Stimulated activated naive B cell treated with anti-CD40 and anti-IgM and Interleukin-4, amounts not matched to agents 10 μg/mL and 1 μg/mL and 100 μg/mL, for 72 hours (primary cell): ENCODE data around the gene RAP1GAP2.
"Not testable (repeated sequence)": the region's sequence is repeated elsewhere in the genome, so short reads cannot be mapped to it uniquely, and the experiment has no call there.

ENCODE experiments used
- ATAC-seq, 2 donors: fragments of 150-1000 bp; cut with Tn5 transposase; replicated peaks; 2 replicates each; pipeline ENCODE4 v1.10.0; 2021; ENCODE audit warnings: moderate library complexity in 1 of 2
- DNase-seq: peaks from one replicate; pipeline ENCODE4 v3.0.0; 2021
- H3K27ac Mint-ChIP-seq: one replicate; pipeline ENCODE4 v1.8.0; 2022; ENCODE audit warnings: mild to moderate bottlenecking, mixed read lengths
- H3K27me3 Mint-ChIP-seq, 2 donors: one replicate each; pipeline ENCODE4 v1.8.0; 2022; ENCODE audit warnings: mixed read lengths in 2 of 2
- H3K36me3 Mint-ChIP-seq, 2 donors: one replicate each; pipeline ENCODE4 v1.8.0; 2022; ENCODE audit warnings: mixed read lengths in 2 of 2, mild to moderate bottlenecking in 1 of 2
- H3K4me1 Mint-ChIP-seq, 2 donors: one replicate each; pipeline ENCODE4 v1.8.0; 2022; ENCODE audit warnings: mixed read lengths in 2 of 2, mild to moderate bottlenecking in 1 of 2
- H3K4me3 Mint-ChIP-seq, 2 donors: one replicate each; pipeline ENCODE4 v1.8.0; 2022; ENCODE audit warnings: mild to moderate bottlenecking in 2 of 2, mixed read lengths in 2 of 2, moderate library complexity in 1 of 2
- H3K9me3 Mint-ChIP-seq, 2 donors: one replicate each; pipeline ENCODE4 v1.8.0; 2022; ENCODE audit warnings: mixed read lengths in 2 of 2, mild to moderate bottlenecking in 1 of 2

RAP1GAP2 gene

DNA sequence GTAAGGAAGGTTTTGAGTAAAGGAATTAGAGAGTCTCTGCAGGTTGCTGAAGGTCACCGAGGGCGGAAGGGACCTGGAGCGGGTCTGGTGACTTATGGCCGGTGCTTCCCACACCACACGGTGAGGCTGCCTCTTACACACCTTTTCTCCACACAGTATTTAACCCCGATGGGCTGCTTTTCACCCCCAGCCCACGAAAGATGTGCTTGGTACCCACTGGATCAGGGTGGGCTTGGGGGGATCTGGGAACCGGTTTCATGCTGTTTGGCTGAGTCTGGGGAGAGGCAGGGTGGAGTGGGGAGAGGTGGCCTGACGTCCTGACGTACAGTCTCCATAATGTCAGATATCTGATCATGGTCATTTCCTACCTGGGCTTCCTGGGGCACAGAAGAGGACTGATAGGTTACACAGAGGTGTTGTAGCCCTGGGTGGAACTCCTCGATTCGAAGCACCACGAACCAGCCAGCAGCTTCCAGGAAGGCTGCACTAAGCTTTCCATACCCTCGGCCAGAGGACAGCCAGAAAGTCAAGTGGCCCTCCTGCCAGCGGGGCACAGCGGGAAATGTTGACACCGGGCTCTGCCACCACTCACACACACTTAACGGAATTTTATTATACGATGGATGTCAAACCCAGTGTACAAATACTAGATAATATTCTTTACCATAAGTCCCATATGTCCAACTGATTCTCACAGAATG, 233.1 kb downstream of the RAP1GAP2 start:
- no peaks in the 10 kb centered on the region for H3K27me3 Mint-ChIP-seq
- no peak overlapping the region for H3K4me3 Mint-ChIP-seq
- DNase-seq (no peak), ATAC-seq (no peak)
- H3K9me3 Mint-ChIP-seq, result no peaks in the 10 kb centered on the region
- H3K4me1 Mint-ChIP-seq, result no peaks in the 10 kb centered on the region
- H3K36me3 Mint-ChIP-seq, result peaks cover 10 to 20% of the 10 kb centered on the region in 2 donors
- no peak overlapping the region for H3K27ac Mint-ChIP-seq

DNA sequence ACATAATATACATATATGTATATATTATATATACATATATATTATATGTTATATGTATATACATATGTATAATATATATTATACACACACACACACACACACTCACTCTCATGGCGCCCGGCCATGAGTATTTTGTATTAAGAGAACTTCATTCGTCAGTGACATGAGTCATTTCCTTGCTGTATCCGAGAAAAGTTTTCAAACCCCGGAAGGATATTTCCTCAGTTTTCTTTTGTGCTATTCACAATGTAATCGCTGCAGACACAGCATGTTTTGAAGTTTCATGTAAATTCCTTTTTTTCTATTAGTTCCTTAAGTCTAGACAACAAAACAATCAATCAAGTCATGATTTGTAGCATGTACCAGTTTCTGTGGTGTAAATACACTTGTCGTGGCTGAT, 233.9 kb downstream of the RAP1GAP2 start:
- DNase-seq, result no peak
- no peaks in the 10 kb centered on the region for H3K9me3 Mint-ChIP-seq
- H3K36me3 Mint-ChIP-seq, result peaks cover 8 to 15% of the 10 kb centered on the region in 2 donors
- no peaks in the 10 kb centered on the region for H3K4me1 Mint-ChIP-seq
- no peaks in the 10 kb centered on the region for H3K27me3 Mint-ChIP-seq
- ATAC-seq, result no peak
- no peak overlapping the region for H3K4me3 Mint-ChIP-seq
- no peak overlapping the region for H3K27ac Mint-ChIP-seq

DNA sequence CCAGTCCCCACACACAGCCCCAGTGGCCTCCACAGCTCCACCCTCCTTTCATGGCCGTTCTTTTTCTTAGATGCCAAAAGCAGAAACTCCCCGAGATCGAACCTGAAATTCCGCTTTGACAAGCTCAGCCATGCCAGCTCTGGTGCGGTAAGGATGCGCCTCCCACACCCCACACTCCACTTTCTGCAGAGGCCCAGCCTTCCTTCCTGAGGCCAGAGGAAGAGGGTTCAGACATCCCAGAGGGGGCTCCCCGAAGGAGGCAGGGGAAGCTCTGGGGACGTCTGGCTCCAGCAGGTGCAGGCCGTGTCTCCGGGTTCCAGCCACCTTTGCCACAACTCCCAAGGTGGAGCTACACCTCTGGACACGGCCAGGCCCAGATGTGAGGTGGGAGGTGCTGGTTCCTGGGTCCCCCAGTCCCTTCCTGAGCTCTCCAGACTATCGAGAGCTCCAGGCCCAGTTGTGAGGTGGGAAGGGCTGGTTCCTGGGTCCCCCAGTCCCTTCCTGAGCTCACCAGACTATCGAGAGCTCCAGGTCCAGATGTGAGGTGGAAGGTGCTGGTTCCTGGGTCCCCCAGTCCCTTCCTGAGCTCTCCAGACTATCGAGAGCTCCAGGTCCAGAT, 234.7 kb downstream of the RAP1GAP2 start:
- not testable (repeated sequence) for ATAC-seq, H3K4me3 Mint-ChIP-seq, H3K27ac Mint-ChIP-seq, H3K4me1 Mint-ChIP-seq, DNase-seq, H3K27me3 Mint-ChIP-seq, H3K9me3 Mint-ChIP-seq
- H3K36me3 Mint-ChIP-seq, result peaks cover 8 to 19% of the 10 kb centered on the region in 2 donors

DNA sequence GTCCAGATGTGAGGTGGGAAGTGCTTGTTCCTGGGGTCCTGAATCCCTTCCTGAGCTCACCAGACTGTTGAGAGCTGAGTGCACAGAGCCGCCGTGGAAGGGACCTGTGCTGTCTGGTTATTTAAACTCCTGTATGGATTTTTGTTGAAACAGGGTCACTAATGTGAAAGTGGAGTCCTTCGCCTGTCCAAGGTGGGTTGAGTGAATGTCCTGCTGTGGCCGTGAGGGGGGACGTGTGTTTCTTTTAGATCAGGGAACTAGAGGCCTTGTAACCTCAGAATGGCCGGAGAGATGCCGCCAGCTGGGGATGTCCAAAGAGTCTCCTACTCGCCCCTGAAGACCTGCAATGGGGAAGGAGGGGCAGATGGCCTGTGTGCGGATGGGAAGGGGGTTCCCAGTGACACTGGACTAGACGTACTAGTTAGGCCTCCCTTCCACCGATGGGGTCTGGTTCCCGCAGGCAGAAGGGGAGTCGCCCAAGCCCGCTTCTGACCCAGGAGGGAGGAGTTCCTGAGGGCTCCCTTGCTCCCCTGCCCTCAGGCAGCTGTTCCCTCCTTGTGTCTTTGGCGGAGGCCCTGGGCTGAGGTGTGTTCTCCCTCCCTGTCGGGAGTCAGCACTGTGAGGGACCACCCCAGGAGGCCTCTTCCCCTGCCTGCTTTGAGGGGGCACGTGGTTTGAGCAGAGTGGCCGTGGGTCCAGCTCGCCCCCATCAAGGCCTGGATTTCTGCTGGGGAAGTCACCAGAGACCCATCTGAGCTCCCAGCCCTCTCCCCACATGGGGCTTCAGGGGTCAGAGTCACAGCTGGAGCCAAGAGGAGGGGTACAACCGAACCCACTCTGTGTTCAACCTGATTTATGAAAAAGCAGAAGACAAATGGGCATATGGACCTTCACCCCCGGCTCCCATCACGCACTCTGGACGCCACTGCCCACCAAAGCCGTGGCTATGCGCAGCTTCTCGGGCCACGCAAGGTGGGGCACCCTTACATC, 236.3 kb downstream of the RAP1GAP2 start:
- H3K27ac Mint-ChIP-seq, result no peak overlapping the region
- DNase-seq (no peak), ATAC-seq (no peak)
- no peak overlapping the region for H3K4me3 Mint-ChIP-seq
- H3K4me1 Mint-ChIP-seq, result no peaks in the 10 kb centered on the region
- no peaks in the 10 kb centered on the region for H3K9me3 Mint-ChIP-seq
- H3K27me3 Mint-ChIP-seq, result no peaks in the 10 kb centered on the region
- peaks cover 6 to 9% of the 10 kb centered on the region in 2 donors for H3K36me3 Mint-ChIP-seq

DNA sequence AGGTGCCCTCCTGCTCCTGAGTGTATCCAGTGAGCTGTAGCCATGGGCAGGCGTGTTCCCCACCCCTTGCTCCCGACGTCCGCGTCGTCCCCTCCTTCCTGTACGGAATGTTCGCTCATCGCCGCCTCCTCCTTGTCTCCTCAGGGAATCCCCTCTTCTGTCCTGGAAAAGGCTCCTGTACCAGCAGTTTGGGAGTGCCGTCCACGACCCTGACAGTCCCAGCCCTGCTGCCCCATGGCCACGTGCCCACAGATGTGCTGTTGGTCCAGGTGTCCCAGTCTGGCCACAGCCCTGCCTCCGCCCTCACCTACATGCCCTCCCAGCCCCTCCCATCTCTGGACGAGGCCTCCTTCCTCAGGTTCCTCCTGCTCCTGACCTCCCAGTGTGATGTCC, 237.0 kb downstream of the RAP1GAP2 start:
- no peaks in the 10 kb centered on the region for H3K9me3 Mint-ChIP-seq
- no peaks in the 10 kb centered on the region for H3K27me3 Mint-ChIP-seq

DNA sequence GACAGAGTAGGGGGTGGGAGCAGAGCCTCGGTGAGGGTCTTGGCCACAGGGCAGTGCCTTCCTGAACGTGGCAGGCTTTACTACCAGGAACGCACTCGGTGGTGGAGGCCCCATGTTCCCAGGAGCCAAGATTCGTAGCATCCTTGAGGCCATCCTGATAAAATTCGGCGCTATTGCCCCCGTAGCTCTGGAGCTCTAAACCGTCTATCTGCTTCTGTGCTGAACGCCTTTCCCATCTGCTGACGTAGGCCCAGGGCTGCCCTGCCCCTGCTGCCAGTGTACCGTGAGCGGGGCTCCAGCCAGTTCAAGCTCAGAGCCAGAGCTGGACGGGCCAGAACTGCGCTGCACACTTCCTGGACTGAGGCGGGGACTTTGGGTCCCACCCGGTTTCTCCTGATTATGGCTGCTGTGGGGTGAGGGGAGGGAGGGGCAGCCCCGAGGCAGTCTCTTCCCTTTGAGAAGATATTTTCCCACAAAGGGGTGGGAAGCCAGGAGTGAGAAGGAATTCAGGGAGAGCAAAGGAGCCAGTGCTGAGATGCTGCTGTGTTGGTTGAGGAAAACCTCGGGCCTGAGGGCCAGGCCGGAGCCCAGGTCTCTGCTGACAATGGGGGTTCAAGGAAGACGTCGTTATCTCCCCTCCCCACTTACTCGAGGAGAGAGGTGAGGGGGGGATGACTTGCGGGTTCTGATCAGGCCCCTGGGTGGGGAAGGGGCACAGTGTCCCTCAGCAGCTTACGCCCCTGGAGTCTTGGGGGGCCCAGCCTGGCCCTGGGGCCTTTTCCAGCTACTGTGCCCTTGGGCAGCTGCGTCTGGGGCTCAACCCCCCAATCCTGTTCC, 237.7 kb downstream of the RAP1GAP2 start:
- Mint-ChIP-seq H3K9me3 (no peaks in the 10 kb centered on the region), H3K36me3 (peaks cover 3 to 4% of the 10 kb centered on the region in 2 donors), H3K27ac (peak overlapping the region; percentile 65), H3K4me1 (peaks cover 2% of the 10 kb centered on the region in 2 donors), H3K27me3 (peaks cover 2 to 3% of the 10 kb centered on the region in 2 donors), H3K4me3 (no peak overlapping the region)
- DNase-seq (no peak), ATAC-seq (no peak)

More for the DNA sequence above, 237.0 kb downstream of the RAP1GAP2 start:
- Mint-ChIP-seq H3K4me3 (no peak overlapping the region), H3K36me3 (peaks cover 5 to 6% of the 10 kb centered on the region in 2 donors), H3K27ac (no peak overlapping the region), H3K4me1 (no peaks in the 10 kb centered on the region)
- no peak for DNase-seq
- no peak for ATAC-seq

DNA sequence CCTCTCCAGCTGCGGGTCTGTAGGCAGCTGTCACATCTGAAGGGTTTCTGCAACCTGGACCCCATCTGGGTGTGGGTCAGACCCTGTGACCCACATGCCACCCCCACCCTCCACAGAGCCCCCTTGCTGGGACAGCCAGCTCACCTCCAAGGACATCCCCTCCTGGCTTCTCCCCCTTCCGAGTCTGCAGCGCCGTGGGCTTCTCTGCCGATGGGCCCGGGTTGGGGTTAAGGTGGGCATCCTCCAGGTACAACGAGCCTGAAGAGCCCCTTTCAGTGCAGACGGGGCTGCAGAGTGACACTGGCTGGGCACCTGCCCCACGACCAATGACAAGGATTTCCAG, 238.3 kb downstream of the RAP1GAP2 start:
- Mint-ChIP-seq H3K4me1 (peaks cover 5 to 8% of the 10 kb centered on the region in 2 donors), H3K36me3 (peaks cover 1 to 4% of the 10 kb centered on the region in 2 donors), H3K27ac (no peak overlapping the region), H3K4me3 (no peak overlapping the region), H3K27me3 (peaks cover 5 to 7% of the 10 kb centered on the region in 2 donors), H3K9me3 (no peaks in the 10 kb centered on the region)
- ATAC-seq, result no peak
- DNase-seq, result no peak

DNA sequence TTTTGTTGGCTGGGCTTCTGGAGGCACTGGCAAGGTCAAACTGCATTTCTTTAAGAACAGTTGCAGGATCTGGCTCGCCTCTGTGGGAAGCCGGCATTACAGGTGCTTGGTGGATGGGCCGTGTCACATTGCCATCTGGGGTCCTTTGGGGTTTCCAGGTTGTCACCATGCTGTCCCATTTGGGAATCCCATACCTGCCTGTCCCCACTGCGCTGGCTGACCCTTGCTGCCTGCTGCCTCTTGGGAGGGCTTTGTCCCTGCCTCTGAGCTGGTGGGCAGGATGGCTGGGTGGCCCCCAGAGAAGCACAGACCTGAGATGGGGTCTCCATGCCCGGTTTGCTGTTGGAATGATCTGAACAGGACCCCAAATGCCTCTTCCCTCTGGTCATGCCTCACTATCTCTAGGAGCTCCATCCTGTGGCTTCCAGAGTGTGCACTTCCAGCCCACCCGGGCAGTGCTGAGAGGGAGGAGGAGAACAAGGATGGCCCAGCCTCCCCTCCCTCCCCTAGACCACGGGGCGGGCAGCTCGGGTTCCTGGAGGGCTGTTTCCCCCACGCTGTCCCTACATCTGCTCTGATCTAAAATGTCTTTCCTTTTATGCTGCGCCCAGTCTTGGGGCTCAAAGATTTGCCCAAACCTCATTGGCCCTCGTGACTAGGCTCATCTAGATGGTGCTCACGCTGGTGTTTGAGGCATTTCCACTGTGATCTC, 239.2 kb downstream of the RAP1GAP2 start:
- peaks cover 1 to 4% of the 10 kb centered on the region in 2 donors for H3K36me3 Mint-ChIP-seq
- no peak overlapping the region for H3K4me3 Mint-ChIP-seq
- H3K27me3 Mint-ChIP-seq, result peaks cover 11 to 15% of the 10 kb centered on the region in 2 donors
- H3K27ac Mint-ChIP-seq, result no peak overlapping the region
- ATAC-seq, result no peak
- peaks cover 9 to 15% of the 10 kb centered on the region in 2 donors for H3K4me1 Mint-ChIP-seq
- H3K9me3 Mint-ChIP-seq, result no peaks in the 10 kb centered on the region
- no peak for DNase-seq

DNA sequence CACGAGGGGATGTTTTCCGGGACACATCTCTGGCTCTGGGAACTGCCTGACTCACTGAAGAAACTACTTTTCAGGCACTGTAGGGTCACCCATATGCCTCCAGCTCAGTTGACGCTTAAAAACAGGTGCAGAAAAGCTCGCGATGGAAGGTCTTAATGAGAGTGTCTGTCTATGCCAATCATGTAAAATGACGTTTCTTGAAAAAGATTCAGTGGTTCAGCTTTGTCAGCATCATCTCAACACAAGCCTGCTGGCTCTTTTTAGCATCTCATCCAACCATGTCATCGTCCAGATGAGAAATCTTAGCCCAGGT, 239.7 kb downstream of the RAP1GAP2 start:
- peaks cover 9 to 15% of the 10 kb centered on the region in 2 donors for H3K4me1 Mint-ChIP-seq
- H3K9me3 Mint-ChIP-seq, result no peaks in the 10 kb centered on the region
- no peak for ATAC-seq
- no peak for DNase-seq
- H3K4me3 Mint-ChIP-seq, result no peak overlapping the region
- peaks cover 1 to 4% of the 10 kb centered on the region in 2 donors for H3K36me3 Mint-ChIP-seq
- peaks cover 15 to 20% of the 10 kb centered on the region in 2 donors for H3K27me3 Mint-ChIP-seq
- H3K27ac Mint-ChIP-seq, result no peak overlapping the region

DNA sequence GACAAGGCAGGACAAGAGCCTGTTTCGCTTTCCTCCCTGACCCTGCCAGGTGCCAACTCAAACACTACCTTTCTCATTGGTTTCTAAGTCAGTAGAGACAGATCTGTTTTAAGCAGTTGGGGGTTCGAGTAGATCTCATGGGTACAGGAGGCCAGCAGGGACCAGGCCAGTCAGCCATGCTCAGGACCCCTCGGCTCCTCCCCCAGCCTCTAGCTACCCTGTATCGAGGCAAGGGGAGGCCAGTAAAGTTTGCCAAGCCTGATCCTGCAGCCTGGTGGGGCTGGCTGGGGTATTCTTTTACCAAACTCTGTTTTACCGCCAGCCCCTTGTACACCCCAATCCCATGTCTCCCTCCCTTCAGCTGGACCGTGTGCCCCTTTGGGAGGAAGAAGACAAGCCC, 240.6 kb downstream of the RAP1GAP2 start:
- Mint-ChIP-seq H3K36me3 (peaks cover 1 to 4% of the 10 kb centered on the region in 2 donors), H3K4me1 (peaks cover 9 to 15% of the 10 kb centered on the region in 2 donors), H3K27me3 (peaks cover 24 to 29% of the 10 kb centered on the region in 2 donors), H3K27ac (no peak overlapping the region), H3K4me3 (no peak overlapping the region), H3K9me3 (no peaks in the 10 kb centered on the region)
- DNase-seq (no peak), ATAC-seq (no peak)

DNA sequence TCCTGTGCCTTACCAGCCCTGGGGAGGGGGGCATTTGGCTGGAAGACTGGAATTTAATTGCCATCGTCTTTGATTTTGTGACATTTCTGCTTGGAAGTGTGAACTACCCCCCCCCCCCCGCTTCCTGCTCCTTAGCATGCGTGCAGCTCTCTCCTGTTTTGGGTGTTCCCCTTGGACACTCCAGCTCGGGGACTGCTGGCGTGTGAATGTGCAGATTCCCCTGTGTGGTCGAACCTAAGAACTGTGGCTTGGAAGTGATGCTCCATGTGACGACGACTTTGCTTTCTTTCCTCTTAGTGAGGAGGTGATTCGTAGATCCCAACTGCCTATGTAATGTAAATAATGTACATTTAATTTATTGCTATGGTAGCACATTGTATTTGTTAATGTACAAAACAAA, 241.0 kb downstream of the RAP1GAP2 start:
- DNase-seq, result no peak
- Mint-ChIP-seq H3K4me1 (peaks cover 9 to 15% of the 10 kb centered on the region in 2 donors), H3K4me3 (no peak overlapping the region), H3K36me3 (peaks cover 1 to 7% of the 10 kb centered on the region in 2 donors), H3K27me3 (peaks cover 28 to 34% of the 10 kb centered on the region in 2 donors), H3K27ac (no peak overlapping the region), H3K9me3 (peaks cover 0 to 2% of the 10 kb centered on the region in 2 donors)
- no peak for ATAC-seq

DNA sequence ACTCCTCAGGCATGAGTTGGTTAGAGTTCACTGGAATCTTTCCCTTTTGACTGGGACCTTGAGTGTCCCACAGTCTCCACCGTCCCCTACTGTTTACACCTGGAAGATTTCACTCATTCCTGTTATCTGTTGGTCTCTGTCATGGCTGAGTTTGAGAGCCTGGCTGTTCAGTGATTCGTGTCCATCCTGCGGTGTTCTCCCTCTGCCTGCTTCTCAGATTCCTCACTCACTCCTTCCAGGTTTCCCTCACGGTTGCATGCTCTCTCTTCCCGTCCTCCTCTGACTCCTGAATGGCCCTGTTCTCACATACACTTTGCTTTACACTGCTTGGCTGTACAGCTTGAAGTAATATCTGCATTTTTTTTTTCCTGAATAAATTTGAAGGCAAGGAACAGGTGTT, 242.7 kb downstream of the RAP1GAP2 start:
- DNase-seq, result no peak
- H3K4me3 Mint-ChIP-seq, result no peak overlapping the region
- H3K27ac Mint-ChIP-seq, result no peak overlapping the region

DNA sequence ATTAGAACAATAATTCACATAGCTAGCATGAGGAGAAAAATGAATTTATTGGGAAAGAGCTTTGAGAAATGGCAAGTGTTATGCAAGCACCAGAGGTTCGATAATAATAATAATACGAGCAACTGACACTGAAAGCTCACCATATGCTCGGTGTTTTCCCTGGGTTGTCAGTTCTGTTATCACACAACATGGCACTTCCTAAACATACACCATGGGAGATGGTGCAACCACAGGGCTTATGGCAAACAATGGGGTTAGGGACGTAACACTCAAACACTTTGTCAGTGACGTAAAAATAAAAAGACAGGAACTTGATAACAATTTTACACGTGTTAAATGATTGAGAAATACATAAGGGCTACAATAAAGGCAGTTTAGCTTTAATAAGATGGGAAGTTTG, 243.5 kb downstream of the RAP1GAP2 start:
- Mint-ChIP-seq H3K4me3 (no peak overlapping the region), H3K36me3 (peaks cover 1 to 13% of the 10 kb centered on the region in 2 donors)
- peak; percentile 54 to 68 for ATAC-seq

More for the DNA sequence above, 242.7 kb downstream of the RAP1GAP2 start:
- Mint-ChIP-seq H3K4me1 (peaks cover 9 to 15% of the 10 kb centered on the region in 2 donors), H3K27me3 (peaks cover 30 to 41% of the 10 kb centered on the region in 2 donors), H3K9me3 (peaks cover 4 to 6% of the 10 kb centered on the region in 2 donors), H3K36me3 (peaks cover 2 to 8% of the 10 kb centered on the region in 2 donors)
- ATAC-seq, result no peak

More for the DNA sequence above, 243.5 kb downstream of the RAP1GAP2 start:
- Mint-ChIP-seq H3K9me3 (peaks cover 10 to 12% of the 10 kb centered on the region in 2 donors), H3K27ac (no peak overlapping the region), H3K4me1 (peaks cover 9 to 15% of the 10 kb centered on the region in 2 donors), H3K27me3 (peaks cover 30 to 44% of the 10 kb centered on the region in 2 donors)
- no peak for DNase-seq
